B cell (primary cell): ENCODE data around the gene NEAT1. TPM values are rescaled to one million over a fixed set of nuclear protein-coding genes. Genes with fewer than 3 reads are reported as not detected.
A peak's percentile ranks its signal among the peaks of the same experiment; 100 is the strongest.

ENCODE experiments used
- ATAC-seq: fragments of 200-7000 bp; cut with Tn5 transposase; one replicate; pipeline ENCODE4 v1.10.0; 2021; ENCODE audit warnings: low read depth, mild to moderate bottlenecking, moderate number of reproducible peaks, moderate library complexity
- CTCF ChIA-PET: fragments of 350-600 bp; sonication (Branson Sonifier 250); formaldehyde crosslinking; loops from one replicate; lab custom pipeline; 2021; ENCODE audit warnings: antibody characterized with exemption, inconsistent platforms; lab: Charles Lee
- POLR2A ChIA-PET: fragments of 350-600 bp; sonication (Branson Sonifier 250); formaldehyde crosslinking; loops from one replicate; lab custom pipeline; 2021; ENCODE audit warnings: antibody characterized with exemption; lab: Charles Lee
- DNase-seq: peaks from one replicate; pipeline ENCODE4 v3.0.0; 2013
- H2AFZ ChIP-seq: 2 replicates; pipeline ENCODE4 v1.6.1; 2012; ENCODE audit warnings: mild to moderate bottlenecking, low read depth, low read length; ENCODE audit not compliant: insufficient read depth, poor library complexity, severe bottlenecking
- H3K27ac ChIP-seq, 2 donors: 1 replicate in 1 of 2; 2 replicates in 1 of 2; pipeline ENCODE4 v1.5.1; 2012 to 2013; ENCODE audit warnings: low read length in 2 of 2, mild to moderate bottlenecking in 2 of 2, moderate library complexity in 1 of 2
- H3K27me3 ChIP-seq, 4 experiments: fragments of 200-600 bp in 1 of 4; sonication (generic) in 1 of 4; replicated peaks in 1 of 4; 1 replicate in 2 of 4; 2 replicates in 2 of 4; pipeline versions ENCODE4 v1.6.1 to v1.7.0; 2013 to 2016; ENCODE audit warnings: low read length in 3 of 4, mild to moderate bottlenecking in 2 of 4, mixed read lengths in 1 of 4, moderate library complexity in 1 of 4; ENCODE audit not compliant: insufficient read depth in 4 of 4, control insufficient read depth in 3 of 4; ENCODE audit errors: control extremely low read depth in 1 of 4
- H3K36me3 ChIP-seq, 2 experiments: replicated peaks in 1 of 2; 1 replicate in 1 of 2; 2 replicates in 1 of 2; pipeline versions ENCODE4 v1.6.1 to v1.7.1; 2013; ENCODE audit warnings: low read length in 1 of 2; ENCODE audit not compliant: insufficient read depth in 2 of 2, control insufficient read depth in 1 of 2; ENCODE audit errors: control extremely low read depth in 1 of 2, extremely low read depth in 1 of 2
- H3K4me1 ChIP-seq, 2 donors: fragments of 200-600 bp in 1 of 2; sonication (generic) in 1 of 2; 1 replicate in 1 of 2; 2 replicates in 1 of 2; pipeline versions ENCODE4 v1.5.1 to v1.6.1; 2013 to 2017; ENCODE audit warnings: low read length in 2 of 2; ENCODE audit not compliant: control insufficient read depth in 2 of 2, insufficient read depth in 2 of 2
- H3K4me2 ChIP-seq: replicated peaks from 2 replicates; pipeline ENCODE3; 2012; ENCODE audit warnings: mild to moderate bottlenecking, low read depth, low read length; ENCODE audit not compliant: poor library complexity, severe bottlenecking
- H3K4me3 ChIP-seq, 5 experiments: fragments of 200-600 bp in 1 of 5; sonication (generic) in 1 of 5; 1 replicate in 3 of 5; 2 replicates in 2 of 5; pipeline versions ENCODE4 v1.5.1 to v1.7.0; 2011 to 2016; ENCODE audit warnings: low read length in 4 of 5, mild to moderate bottlenecking in 4 of 5, low read depth in 2 of 5, control low read depth in 1 of 5, moderate library complexity in 1 of 5; ENCODE audit not compliant: insufficient read depth in 1 of 5; ENCODE audit errors: control extremely low read depth in 1 of 5, extremely low read depth in 1 of 5
- H3K79me2 ChIP-seq: fragments of 200-600 bp; sonication (generic); one replicate; pipeline ENCODE4 v1.6.0; 2016; ENCODE audit warnings: low read length; ENCODE audit not compliant: control insufficient read depth, insufficient read depth
- H3K9ac ChIP-seq: fragments of 200-600 bp; sonication (generic); 2 replicates; pipeline ENCODE4 v1.6.1; 2017; ENCODE audit warnings: mild to moderate bottlenecking, low read length, moderate library complexity
- H3K9me3 ChIP-seq, 3 donors: one replicate each; pipeline versions ENCODE4 v1.6.1 to v1.7.1; 2013; ENCODE audit warnings: low read length in 2 of 3; ENCODE audit not compliant: control insufficient read depth in 2 of 3, insufficient read depth in 1 of 3; ENCODE audit errors: control extremely low read depth in 1 of 3
- H4K20me1 ChIP-seq: 2 replicates; pipeline ENCODE4 v1.6.0; 2012; ENCODE audit warnings: mild to moderate bottlenecking, low read length; ENCODE audit not compliant: insufficient read depth, control insufficient read depth, poor library complexity, severe bottlenecking
- H3K27ac Mint-ChIP-seq: one replicate; pipeline ENCODE4 v1.8.0; 2021; ENCODE audit warnings: mixed read lengths
- H3K27me3 Mint-ChIP-seq: one replicate; pipeline ENCODE4 v1.8.0; 2021; ENCODE audit warnings: mixed read lengths
- H3K4me1 Mint-ChIP-seq: one replicate; pipeline ENCODE4 v1.8.0; 2021; ENCODE audit warnings: mixed read lengths
- H3K4me3 Mint-ChIP-seq: one replicate; pipeline ENCODE4 v1.8.0; 2021; ENCODE audit warnings: mixed read lengths
- H3K9me3 Mint-ChIP-seq: one replicate; pipeline ENCODE4 v1.8.0; 2022; ENCODE audit warnings: mixed read lengths; ENCODE audit not compliant: insufficient read depth
- CTCF ChIP-seq: fragments of 200-600 bp; IDR thresholded peaks from one replicate; pipeline ENCODE4 v1.8.0; 2022; ENCODE audit warnings: antibody characterized with exemption, mild to moderate bottlenecking
- EZH2 ChIP-seq: IDR thresholded peaks from 2 replicates; pipeline ENCODE4 v1.6.1; 2012; ENCODE audit warnings: borderline replicate concordance, low read depth, mild to moderate bottlenecking, moderate library complexity, low read length; ENCODE audit not compliant: insufficient read depth, poor library complexity, severe bottlenecking
- WGBS: methylation state at CpG from one replicate; pipeline ENCODE4 v1.1.5; 2013; ENCODE audit warnings: missing lambda C conversion rate; ENCODE audit not compliant: insufficient coverage; 5-methylcytosine and 5-hydroxymethylcytosine counted together
- intact Hi-C: fragments of 100-400 bp; cut with micrococcal nuclease; formaldehyde crosslinking; loops from one replicate; pipeline ENCODE4 v1.10.0; 2022
- polyA plus RNA-seq: library from polyadenylated mRNA; depleted of rRNA; stranded (reverse); fragments of >200 nt; gene quantifications from 2 replicates; pipeline ENCODE4 v1.2.3, GENCODE V29; 2012
- total RNA-seq, 2 donors: library from RNA; stranded (reverse); fragments of 120-200 nt in 1 of 2; gene quantifications; 1 replicate in 1 of 2; 2 replicates in 1 of 2; pipeline versions ENCODE4 v1.2.3 to v1.2.4, GENCODE V29; 2013 to 2022

The NEAT1 gene
- total and polyA plus RNA-seq, 2 donors (not counting 1 experiment from before 2014, with no cell fraction given) = 66.7 to 1,642 TPM

DNA sequence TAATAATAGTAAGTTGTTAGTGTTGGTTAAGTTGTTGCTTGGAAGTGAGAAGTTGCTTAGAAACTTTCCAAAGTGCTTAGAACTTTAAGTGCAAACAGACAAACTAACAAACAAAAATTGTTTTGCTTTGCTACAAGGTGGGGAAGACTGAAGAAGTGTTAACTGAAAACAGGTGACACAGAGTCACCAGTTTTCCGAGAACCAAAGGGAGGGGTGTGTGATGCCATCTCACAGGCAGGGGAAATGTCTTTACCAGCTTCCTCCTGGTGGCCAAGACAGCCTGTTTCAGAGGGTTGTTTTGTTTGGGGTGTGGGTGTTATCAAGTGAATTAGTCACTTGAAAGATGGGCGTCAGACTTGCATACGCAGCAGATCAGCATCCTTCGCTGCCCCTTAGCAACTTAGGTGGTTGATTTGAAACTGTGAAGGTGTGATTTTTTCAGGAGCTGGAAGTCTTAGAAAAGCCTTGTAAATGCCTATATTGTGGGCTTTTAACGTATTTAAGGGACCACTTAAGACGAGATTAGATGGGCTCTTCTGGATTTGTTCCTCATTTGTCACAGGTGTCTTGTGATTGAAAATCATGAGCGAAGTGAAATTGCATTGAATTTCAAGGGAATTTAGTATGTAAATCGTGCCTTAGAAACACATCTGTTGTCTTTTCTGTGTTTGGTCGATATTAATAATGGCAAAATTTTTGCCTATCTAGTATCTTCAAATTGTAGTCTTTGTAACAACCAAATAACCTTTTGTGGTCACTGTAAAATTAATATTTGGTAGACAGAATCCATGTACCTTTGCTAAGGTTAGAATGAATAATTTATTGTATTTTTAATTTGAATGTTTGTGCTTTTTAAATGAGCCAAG, 2.7 kb downstream of the NEAT1 start:
- Histone ChIP-seq H3K36me3 (peaks cover 0 to 12% of the 10 kb centered on the region in 2 experiments), H3K9me3 (no peaks in the 10 kb centered on the region), H2AFZ (no peak overlapping the region), H3K9ac (peak overlapping the region; percentile 90), H3K27me3 (no peaks in the 10 kb centered on the region), H3K79me2 (peaks cover 78% of the 10 kb centered on the region), H3K4me1 (peaks cover 79 to 88% of the 10 kb centered on the region in 2 donors), H4K20me1 (no peaks in the 10 kb centered on the region), H3K4me3 (peak overlapping the region; percentile 63 to 98 (median 75)), H3K27ac (peak overlapping the region; percentile 91 to 97), H3K4me2 (peak overlapping the region; percentile 94)
- ATAC-seq = peak; percentile 36
- peak; percentile 37 for TF ChIP-seq CTCF
- no peak for TF ChIP-seq EZH2
- POLR2A ChIA-PET = interaction anchor here (0.7 to 16.5 kb wide), 13 partner anchors 8 to 76 kb away, joined by 3 to 1159 read pairs (median 8); partner anchors contain the start of genes FRMD8, MALAT1 and SLC25A45
- peak; percentile 94 for DNase-seq
- intact Hi-C loops = loop anchor here (1.0 kb wide), 2 partner anchors 9 to 43 kb away; partner anchors contain the start of gene SLC25A45
- no peaks in the 10 kb centered on the region for H3K27me3 Mint-ChIP-seq
- H3K9me3 Mint-ChIP-seq = no peaks in the 10 kb centered on the region
- H3K4me1 Mint-ChIP-seq = peaks cover 75% of the 10 kb centered on the region
- CTCF ChIA-PET = interaction anchor here (0.9 to 14.9 kb wide), 10 partner anchors 10 to 79 kb away, joined by 3 to 541 read pairs (median 4); partner anchors contain the start of gene MALAT1
- H3K4me3 Mint-ChIP-seq = peak overlapping the region; percentile 92
- 0% methylated on average over 6 of the region's 9 CpGs for WGBS
- peak overlapping the region; percentile 100 for H3K27ac Mint-ChIP-seq
